OCI-LY3 (cell line): ENCODE results near the gene FGR.

ENCODE experiments used
- CTCF ChIP-seq: fragments of 200-600, 300-600 bp; sonication (generic); IDR thresholded peaks from 2 replicates; pipeline ENCODE4 v1.5.1; 2014; ENCODE audit warnings: antibody characterized with exemption, low read length, low read depth
- EZH2phosphoT487 ChIP-seq: fragments of 200-600 bp; shearing (Covaris generic); IDR thresholded peaks from 2 replicates; pipeline ENCODE4 v1.6.1; 2018; ENCODE audit warnings: antibody characterized with exemption, mixed run types, low read depth

- no peak for TF ChIP-seq EZH2phosphoT487
- no peak for TF ChIP-seq CTCF
These were observed 20.4 kb upstream of the FGR start for GRCh38 chr1:27655151-27655937.
